Omental fat pad (tissue), 4 donors: Measurements from ENCODE around the gene DRC7. TPM values are rescaled to one million over a fixed set of nuclear protein-coding genes. Genes with fewer than 3 reads are reported as not detected.
"Not testable (repeated sequence)": the region's sequence is repeated elsewhere in the genome, so short reads cannot be mapped to it uniquely, and the experiment has no call there.

Experiments
- ATAC-seq: fragments of 150-250 bp; one replicate; pipeline ENCODE4 v1.9.1; 2016; ENCODE audit warnings: mild to moderate bottlenecking, moderate library complexity; ENCODE audit not compliant: low FRiP score
- DNase-seq: peaks from one replicate; pipeline ENCODE4 v3.0.0-alpha.2; 2019; ENCODE audit warnings: low spot score
- total RNA-seq, 4 donors: library from RNA; depleted of rRNA; stranded (reverse); fragments of >200 nt; gene quantifications; one replicate each; pipeline ENCODE4 v1.1.0, GENCODE V29; 2016
- TF ChIP-seq, protein P1 (sequence below), 3 donors: fragments of 450-650 bp; IDR thresholded peaks; one replicate each; pipeline ENCODE4 v1.5.1; 2016 to 2017; ENCODE audit warnings: antibody characterized with exemption in 3 of 3, mild to moderate bottlenecking in 3 of 3, moderate library complexity in 2 of 3

The DRC7 gene
- total RNA-seq, 4 donors from 2014 or later, result 0.65 TPM; not detected in 3

- TF ChIP-seq, protein P1, sequence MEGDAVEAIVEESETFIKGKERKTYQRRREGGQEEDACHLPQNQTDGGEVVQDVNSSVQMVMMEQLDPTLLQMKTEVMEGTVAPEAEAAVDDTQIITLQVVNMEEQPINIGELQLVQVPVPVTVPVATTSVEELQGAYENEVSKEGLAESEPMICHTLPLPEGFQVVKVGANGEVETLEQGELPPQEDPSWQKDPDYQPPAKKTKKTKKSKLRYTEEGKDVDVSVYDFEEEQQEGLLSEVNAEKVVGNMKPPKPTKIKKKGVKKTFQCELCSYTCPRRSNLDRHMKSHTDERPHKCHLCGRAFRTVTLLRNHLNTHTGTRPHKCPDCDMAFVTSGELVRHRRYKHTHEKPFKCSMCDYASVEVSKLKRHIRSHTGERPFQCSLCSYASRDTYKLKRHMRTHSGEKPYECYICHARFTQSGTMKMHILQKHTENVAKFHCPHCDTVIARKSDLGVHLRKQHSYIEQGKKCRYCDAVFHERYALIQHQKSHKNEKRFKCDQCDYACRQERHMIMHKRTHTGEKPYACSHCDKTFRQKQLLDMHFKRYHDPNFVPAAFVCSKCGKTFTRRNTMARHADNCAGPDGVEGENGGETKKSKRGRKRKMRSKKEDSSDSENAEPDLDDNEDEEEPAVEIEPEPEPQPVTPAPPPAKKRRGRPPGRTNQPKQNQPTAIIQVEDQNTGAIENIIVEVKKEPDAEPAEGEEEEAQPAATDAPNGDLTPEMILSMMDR (IDR thresholded peaks at IDR 0.05), result no peak
- DNase-seq (no peak), ATAC-seq (no peak)
Observed at GRCh38 chr16:57670196-57670595, 24.4 kb upstream of the DRC7 start.

DNA sequence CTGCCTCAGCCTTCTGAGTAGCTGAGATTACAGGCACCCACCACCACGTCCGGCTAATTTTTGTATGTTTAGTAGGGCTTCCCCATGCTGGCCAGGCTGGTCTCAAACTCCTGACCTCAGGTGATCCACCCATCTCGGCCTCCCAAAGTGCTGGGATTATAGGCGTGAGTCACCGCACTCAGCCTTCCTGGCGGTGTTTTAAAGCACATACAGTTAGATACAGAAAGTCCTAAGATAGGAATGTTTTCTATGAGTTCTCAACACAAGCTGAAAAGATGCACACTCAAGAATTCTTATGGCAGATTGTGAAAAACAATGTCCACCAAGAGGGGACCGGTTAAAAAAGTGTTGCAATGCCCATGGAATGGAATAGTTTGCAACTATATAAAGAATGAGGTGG lies 23.2 kb upstream of the DRC7 start:
- not testable (repeated sequence) for ATAC-seq, DNase-seq

- DNase-seq, result no peak
- no peak for ATAC-seq
- TF ChIP-seq, protein P1 (IDR thresholded peaks at IDR 0.05), result no peak
Observed at GRCh38 chr16:57672416-57672815, 22.2 kb upstream of the DRC7 start.

DNA sequence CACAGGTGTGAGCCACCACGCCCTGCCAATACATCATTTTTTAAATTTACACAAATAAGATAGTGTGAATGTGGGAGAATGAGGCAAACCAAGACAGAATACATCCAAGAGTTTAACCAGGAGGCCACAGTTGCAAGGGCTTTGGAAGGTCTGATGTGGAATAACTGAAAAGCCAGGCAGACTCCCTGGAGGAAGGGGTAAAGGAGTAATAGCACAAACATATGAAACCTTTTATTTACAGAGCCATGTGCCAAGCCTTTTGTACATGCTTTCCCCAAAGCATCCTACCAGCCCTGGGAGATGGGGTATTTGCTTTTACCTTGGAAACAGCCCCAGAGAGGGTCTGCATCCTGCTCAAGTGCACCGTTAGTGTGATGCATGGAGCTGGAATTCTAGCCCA lies 21.8 kb upstream of the DRC7 start:
- ATAC-seq, result no peak
- TF ChIP-seq, protein P1 (IDR thresholded peaks at IDR 0.05), result no peak
- DNase-seq, result no peak

DNA sequence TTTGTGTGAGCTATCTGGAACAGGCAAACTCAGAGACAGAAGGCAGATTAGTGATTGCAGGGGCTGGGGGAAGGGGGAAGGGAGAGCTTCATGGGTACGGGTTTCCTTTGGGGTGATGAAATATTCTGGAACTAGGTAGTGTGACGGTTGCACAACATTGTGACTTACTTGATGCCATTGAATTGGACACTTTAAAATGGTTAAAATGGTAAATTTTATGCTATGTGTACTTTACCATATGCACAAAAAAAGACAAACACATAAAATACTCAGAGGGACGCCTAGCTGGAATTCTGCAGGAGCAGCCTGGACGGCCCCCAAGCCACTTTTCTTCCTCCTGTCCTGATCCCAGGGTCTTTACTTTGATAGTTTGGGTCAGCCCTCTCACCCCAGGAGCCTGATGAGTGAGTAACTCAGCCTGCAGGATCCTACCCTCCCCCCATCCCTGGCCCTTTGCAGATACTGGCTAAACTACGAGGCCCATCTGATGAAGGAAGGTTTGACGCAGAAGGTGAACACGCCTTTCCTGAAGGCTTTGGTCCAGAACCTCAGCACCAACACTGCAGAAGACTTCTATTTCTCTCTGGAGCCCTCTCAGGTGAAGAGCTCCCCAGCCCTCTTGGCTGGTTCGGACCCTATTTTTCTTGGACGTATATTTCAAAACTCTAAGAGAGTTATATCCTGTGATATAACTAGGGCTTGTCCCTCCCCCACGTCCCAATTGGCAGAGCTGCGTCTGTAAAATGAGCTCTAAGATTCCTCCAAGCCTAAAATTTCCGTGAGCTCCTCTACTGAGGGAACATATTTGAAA lies 18.7 kb upstream of the DRC7 start:
- peak; percentile 52 for ATAC-seq
- TF ChIP-seq, protein P1 (IDR thresholded peaks at IDR 0.05), result no peak

GRCh38 chr16:57676553-57677085 lies 18.0 kb upstream of the DRC7 start:
- DNase-seq (no peak), ATAC-seq (no peak)
- TF ChIP-seq, protein P1 (IDR thresholded peaks at IDR 0.05), result no peak

More for the DNA sequence above, 18.7 kb upstream of the DRC7 start:
- DNase-seq, result no peak

DNA sequence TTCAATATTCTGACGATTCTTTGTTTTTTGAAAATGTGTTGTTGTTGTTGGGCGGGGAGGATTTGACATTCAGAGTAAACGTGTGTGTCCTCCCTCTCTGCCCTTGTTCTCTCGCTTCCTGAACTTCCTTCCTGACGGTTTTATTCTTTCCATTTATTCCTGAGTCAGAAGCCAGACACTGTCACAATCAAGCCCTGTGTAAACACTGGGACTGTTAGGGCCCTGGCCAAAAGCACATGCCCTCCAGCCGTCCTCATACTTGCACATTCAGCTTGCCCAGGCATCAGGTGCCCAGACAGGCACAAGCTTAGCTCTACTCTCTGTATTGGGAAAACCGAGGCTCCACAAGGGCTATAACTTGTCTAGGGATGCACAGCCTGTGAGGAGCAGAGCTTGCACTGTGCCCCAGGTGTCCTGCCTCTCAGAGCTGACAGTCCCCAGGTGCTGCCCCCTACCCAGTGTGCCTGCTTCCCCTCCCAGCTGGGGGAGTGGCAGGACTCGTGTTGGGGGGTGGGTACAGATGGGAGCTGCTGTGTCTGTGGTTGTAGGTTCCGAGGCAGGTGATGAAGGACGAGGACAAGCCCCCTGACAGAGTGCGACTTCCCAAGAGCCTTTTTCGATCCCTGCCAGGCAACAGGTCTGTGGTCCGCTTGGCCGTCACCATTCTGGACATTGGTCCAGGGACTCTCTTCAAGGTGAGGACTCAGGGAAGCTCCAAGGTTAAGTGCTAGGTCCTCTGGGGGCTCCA lies 16.8 kb upstream of the DRC7 start:
- TF ChIP-seq, protein P1 (IDR thresholded peaks at IDR 0.05), result no peak
- ATAC-seq, result no peak
- DNase-seq, result no peak
